Transverse colon (tissue), 3 donors: ENCODE results near the gene C6orf136.

Experiments
- POLR2A ChIP-seq: fragments of 450-650 bp; IDR thresholded peaks from one replicate; pipeline ENCODE4 v1.6.1; 2016; ENCODE audit warnings: antibody characterized with exemption, mild to moderate bottlenecking, moderate library complexity
- TF ChIP-seq, protein P1 (sequence below), 5 experiments: fragments of 200-600 bp in 3 of 5; fragments of 450-650 bp in 2 of 5; sonication (generic) in 3 of 5; IDR thresholded peaks; 1 replicate in 2 of 5; 2 replicates in 3 of 5; pipeline ENCODE4 v1.5.1; 2016 to 2017; ENCODE audit warnings: antibody characterized with exemption in 5 of 5, inconsistent platforms in 3 of 5, mild to moderate bottlenecking in 2 of 5, moderate library complexity in 1 of 5

DNA sequence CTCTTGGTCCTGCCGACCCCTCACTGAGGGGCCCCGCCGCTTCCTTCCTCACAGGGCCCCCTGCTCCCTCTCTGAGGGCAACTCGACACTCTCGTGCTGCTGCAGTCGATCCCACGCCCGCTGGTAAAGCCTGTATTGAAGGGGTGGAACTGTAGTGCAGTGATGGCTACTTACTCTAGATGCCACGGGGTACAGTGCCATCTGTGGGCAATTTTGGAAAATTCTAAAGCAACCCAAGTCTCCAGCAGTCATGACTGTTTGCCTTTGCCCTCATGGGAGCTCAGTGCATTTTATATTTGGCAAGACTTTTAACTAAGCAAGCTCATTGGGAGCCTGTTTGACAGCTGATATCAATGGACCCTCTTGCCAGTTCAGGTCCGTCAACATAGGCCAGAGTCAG is 6.5 kb upstream of the C6orf136 start:
- TF ChIP-seq, protein P1, sequence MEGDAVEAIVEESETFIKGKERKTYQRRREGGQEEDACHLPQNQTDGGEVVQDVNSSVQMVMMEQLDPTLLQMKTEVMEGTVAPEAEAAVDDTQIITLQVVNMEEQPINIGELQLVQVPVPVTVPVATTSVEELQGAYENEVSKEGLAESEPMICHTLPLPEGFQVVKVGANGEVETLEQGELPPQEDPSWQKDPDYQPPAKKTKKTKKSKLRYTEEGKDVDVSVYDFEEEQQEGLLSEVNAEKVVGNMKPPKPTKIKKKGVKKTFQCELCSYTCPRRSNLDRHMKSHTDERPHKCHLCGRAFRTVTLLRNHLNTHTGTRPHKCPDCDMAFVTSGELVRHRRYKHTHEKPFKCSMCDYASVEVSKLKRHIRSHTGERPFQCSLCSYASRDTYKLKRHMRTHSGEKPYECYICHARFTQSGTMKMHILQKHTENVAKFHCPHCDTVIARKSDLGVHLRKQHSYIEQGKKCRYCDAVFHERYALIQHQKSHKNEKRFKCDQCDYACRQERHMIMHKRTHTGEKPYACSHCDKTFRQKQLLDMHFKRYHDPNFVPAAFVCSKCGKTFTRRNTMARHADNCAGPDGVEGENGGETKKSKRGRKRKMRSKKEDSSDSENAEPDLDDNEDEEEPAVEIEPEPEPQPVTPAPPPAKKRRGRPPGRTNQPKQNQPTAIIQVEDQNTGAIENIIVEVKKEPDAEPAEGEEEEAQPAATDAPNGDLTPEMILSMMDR (IDR thresholded peaks at IDR 0.05), result no peak
- TF ChIP-seq POLR2A, result no peak
